Hepatocyte (in vitro differentiated cells): ENCODE data around the gene KMO. TPM values are rescaled to one million over a fixed set of nuclear protein-coding genes. Genes with fewer than 3 reads are reported as not detected.

Source experiments
- DNase-seq: peaks from one replicate; pipeline ENCODE4 v3.0.0-alpha.2; 2016; ENCODE audit warnings: low spot score
- H2AFZ ChIP-seq: fragments of 200-600 bp; sonication (generic); 2 replicates; pipeline ENCODE4 v1.6.0; 2016; ENCODE audit warnings: antibody characterized with exemption, mild to moderate bottlenecking
- H3K27ac ChIP-seq: fragments of 200-600 bp; sonication (generic); 2 replicates; pipeline ENCODE4 v1.5.1; 2016; ENCODE audit warnings: mild to moderate bottlenecking
- H3K27me3 ChIP-seq: fragments of 200-600 bp; sonication (generic); 2 replicates; pipeline ENCODE4 v1.6.1; 2016
- H3K36me3 ChIP-seq: fragments of 200-600 bp; sonication (generic); replicated peaks from 2 replicates; pipeline ENCODE4 v1.5.1; 2016; ENCODE audit warnings: low read depth; ENCODE audit not compliant: insufficient read depth
- H3K4me1 ChIP-seq: fragments of 200-600 bp; sonication (generic); 2 replicates; pipeline ENCODE4 v1.5.1; 2016; ENCODE audit warnings: mild to moderate bottlenecking, moderate library complexity; ENCODE audit not compliant: insufficient read depth
- H3K4me2 ChIP-seq: fragments of 200-600 bp; sonication (generic); 2 replicates; pipeline ENCODE4 v1.6.0; 2016
- H3K4me3 ChIP-seq: fragments of 200-600 bp; sonication (generic); 2 replicates; pipeline ENCODE4 v1.5.1; 2016; ENCODE audit warnings: mild to moderate bottlenecking
- H3K79me2 ChIP-seq: fragments of 200-600 bp; sonication (generic); 2 replicates; pipeline ENCODE4 v1.6.0; 2017; ENCODE audit warnings: mild to moderate bottlenecking
- H3K9me2 ChIP-seq: fragments of 200-600 bp; sonication (generic); replicated peaks from 2 replicates; pipeline ENCODE4 v1.6.0; 2017; ENCODE audit warnings: mild to moderate bottlenecking; ENCODE audit not compliant: insufficient read depth
- H3K9me3 ChIP-seq: fragments of 200-600 bp; sonication (generic); 2 replicates; pipeline ENCODE4 v1.5.1; 2016; ENCODE audit warnings: low read depth, mild to moderate bottlenecking
- H4K20me1 ChIP-seq: fragments of 200-600 bp; sonication (generic); 2 replicates; pipeline ENCODE4 v1.6.0; 2016; ENCODE audit warnings: mild to moderate bottlenecking; ENCODE audit not compliant: insufficient read depth, poor library complexity, severe bottlenecking
- CTCF ChIP-seq: fragments of 200-600 bp; sonication (generic); IDR thresholded peaks from 2 replicates; pipeline ENCODE4 v1.5.1; 2016; ENCODE audit warnings: antibody characterized with exemption, mild to moderate bottlenecking; ENCODE audit not compliant: poor library complexity
- EZH2 ChIP-seq: fragments of 200-600 bp; sonication (generic); IDR thresholded peaks from 2 replicates; pipeline ENCODE4 v1.6.1; 2016; ENCODE audit warnings: antibody characterized with exemption, mild to moderate bottlenecking, borderline replicate concordance
- EZH2phosphoT487 ChIP-seq: fragments of 200-600 bp; sonication (generic); IDR thresholded peaks from one replicate; pipeline ENCODE4 v1.6.1; 2018; ENCODE audit warnings: antibody characterized with exemption, mild to moderate bottlenecking, low read depth, moderate library complexity; ENCODE audit not compliant: unreplicated experiment, severe bottlenecking
- WGBS: methylation state at CpG from one replicate; pipeline ENCODE4 v1.1.6; 2016; ENCODE audit warnings: low lambda C conversion rate; ENCODE audit errors: missing lambda C conversion rate; 5-methylcytosine and 5-hydroxymethylcytosine counted together
- polyA plus RNA-seq: library from polyadenylated mRNA; unstranded; fragments of >200 nt; fragmentation: Nextera tagmentation; extraction: Ambion mirVana; gene quantifications from 2 replicates; pipeline ENCODE4 v1.2.1, GENCODE V29; 2016
- total RNA-seq: library from RNA; depleted of rRNA; stranded (reverse); fragments of >200 nt; gene quantifications from 2 replicates; pipeline ENCODE4 v1.2.3, GENCODE V29; 2014

The KMO gene
- total and polyA plus RNA-seq, 2 experiments from 2014 or later: 1.4 to 2.8 TPM

GRCh38 chr1:241640867-241641622 lies 108.9 kb downstream of the KMO start:
- Histone ChIP-seq H3K36me3 (no peaks in the 10 kb centered on the region), H3K4me1 (peaks cover 24% of the 10 kb centered on the region), H3K9me3 (no peaks in the 10 kb centered on the region), H3K9me2 (no peaks in the 10 kb centered on the region), H3K79me2 (peaks cover 26% of the 10 kb centered on the region), H3K4me2 (peak overlapping the region; percentile 83), H4K20me1 (no peaks in the 10 kb centered on the region), H3K27ac (peak overlapping the region; percentile 94), H3K27me3 (no peaks in the 10 kb centered on the region), H2AFZ (peak overlapping the region; percentile 97), H3K4me3 (peak overlapping the region; percentile 42)
- DNase-seq: peak; percentile 65
- 86% methylated on average over 9 of the region's 9 CpGs for WGBS
- TF ChIP-seq EZH2phosphoT487: no peak
- no peak for TF ChIP-seq EZH2
- no peak for TF ChIP-seq CTCF

DNA sequence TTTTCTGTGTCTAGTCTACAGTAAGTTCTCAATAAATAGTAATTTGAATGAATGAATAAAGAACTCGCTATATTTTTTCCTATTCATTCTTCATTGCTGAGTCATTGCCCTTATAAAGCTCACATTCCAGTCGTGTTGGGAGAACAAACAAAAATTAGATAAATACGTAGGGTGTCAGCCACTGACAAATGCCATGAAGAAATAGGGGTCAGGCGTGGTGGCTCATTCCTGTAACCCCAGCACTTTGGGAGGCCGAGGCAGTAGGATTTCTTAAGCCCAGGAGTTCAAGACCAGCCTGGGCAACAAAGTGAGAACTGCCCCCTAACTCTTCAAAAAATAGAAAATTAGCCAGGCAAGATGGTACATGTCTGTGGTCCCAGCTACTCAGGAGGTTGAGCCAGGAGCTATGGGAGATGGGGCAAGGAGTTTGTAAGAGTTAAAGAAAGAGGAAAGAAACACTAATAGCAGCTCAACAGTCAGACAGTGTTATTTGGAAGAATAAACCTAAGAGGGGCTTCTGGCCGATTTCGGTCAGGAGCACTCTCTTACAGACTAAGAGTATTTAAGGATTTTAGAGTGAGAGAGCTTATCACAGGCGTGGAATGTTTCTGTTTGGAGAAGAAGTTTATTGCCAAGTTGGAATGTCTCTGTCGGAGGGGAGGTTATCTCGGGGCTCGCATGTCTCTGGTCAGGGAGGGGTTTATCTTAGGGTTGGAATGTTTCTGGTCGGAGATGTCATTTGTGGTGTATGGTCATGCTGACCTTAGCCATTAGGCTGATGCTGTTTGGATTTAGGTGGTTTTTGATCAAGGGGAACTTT lies 109.8 kb downstream of the KMO start:
- Histone ChIP-seq H3K9me2 (no peaks in the 10 kb centered on the region), H2AFZ (no peak overlapping the region), H3K4me1 (peaks cover 24% of the 10 kb centered on the region), H3K79me2 (peaks cover 20% of the 10 kb centered on the region), H4K20me1 (no peaks in the 10 kb centered on the region), H3K9me3 (no peaks in the 10 kb centered on the region), H3K4me2 (peak overlapping the region; percentile 30), H3K36me3 (no peaks in the 10 kb centered on the region), H3K4me3 (no peak overlapping the region), H3K27ac (peak overlapping the region; percentile 94), H3K27me3 (no peaks in the 10 kb centered on the region)
- no peak for TF ChIP-seq EZH2
- WGBS: 51% methylated on average over 12 of the region's 12 CpGs
- DNase-seq: peak; percentile 22

- Histone ChIP-seq H3K36me3 (no peaks in the 10 kb centered on the region), H3K9me3 (no peaks in the 10 kb centered on the region), H3K9me2 (no peaks in the 10 kb centered on the region), H3K4me3 (no peak overlapping the region), H4K20me1 (no peaks in the 10 kb centered on the region), H3K27ac (peak overlapping the region; percentile 94), H3K4me2 (no peak overlapping the region), H3K27me3 (no peaks in the 10 kb centered on the region), H3K4me1 (peaks cover 20% of the 10 kb centered on the region), H2AFZ (no peak overlapping the region), H3K79me2 (peaks cover 19% of the 10 kb centered on the region)
- 85% methylated on average over 1 of the region's 1 CpG for WGBS
- TF ChIP-seq CTCF: no peak
- no peak for TF ChIP-seq EZH2phosphoT487
- no peak for TF ChIP-seq EZH2
- peak; percentile 35 for DNase-seq
Observed at GRCh38 chr1:241642593-241642944, 110.4 kb downstream of the KMO start.

GRCh38 chr1:241644259-241644658 lies 112.1 kb downstream of the KMO start:
- Histone ChIP-seq H3K4me1 (peaks cover 6% of the 10 kb centered on the region), H3K9me2 (no peaks in the 10 kb centered on the region), H3K4me3 (no peak overlapping the region), H3K4me2 (no peak overlapping the region), H3K36me3 (no peaks in the 10 kb centered on the region), H3K27ac (no peak overlapping the region), H3K9me3 (no peaks in the 10 kb centered on the region), H3K27me3 (no peaks in the 10 kb centered on the region), H4K20me1 (no peaks in the 10 kb centered on the region), H2AFZ (no peak overlapping the region), H3K79me2 (peaks cover 2% of the 10 kb centered on the region)
- TF ChIP-seq EZH2: no peak
- no peak for TF ChIP-seq CTCF
- TF ChIP-seq EZH2phosphoT487: no peak
- no peak for DNase-seq
- 98% methylated on average over 2 of the region's 2 CpGs for WGBS
